Measurements from ENCODE around the gene PCDHB5. TPM values are rescaled to one million over a fixed set of nuclear protein-coding genes. Genes with fewer than 3 reads are reported as not detected.
"Not testable (repeated sequence)": the region's sequence is repeated elsewhere in the genome, so short reads cannot be mapped to it uniquely, and the experiment has no call there.

Gene PCDHB5
- 0.51 and 1.4 TPM in 2 replicates for total RNA-seq

- DNase-seq (ENCODE audit: low read depth in 2 of 2), result peak in 1 of 2 donors; percentile 33
Observed at GRCh38 chr5:141135030-141135717, at the start of gene PCDHB5. Gene PCDHB5 (plus strand): TSS chr5:141135206. CDS start chr5:141135435, 229 bp downstream.

- peak; percentile 6 to 41 for DNase-seq (ENCODE audit: low read depth in 2 of 2)
Observed at GRCh38 chr5:141094481-141095262, 40.3 kb upstream of the PCDHB5 start, which contains the start of gene PCDHB2. Gene PCDHB2 (plus strand): TSS chr5:141094615. CDS start chr5:141094791, 176 bp downstream.

GRCh38 chr5:141095263-141095641, 39.8 kb upstream of the PCDHB5 start:
- no peak for DNase-seq (ENCODE audit: low read depth in 2 of 2)

GRCh38 chr5:141096181-141096580, 38.8 kb upstream of the PCDHB5 start:
- not testable (repeated sequence) for DNase-seq (ENCODE audit: low read depth in 2 of 2)

- DNase-seq (ENCODE audit: low read depth in 2 of 2), result not testable (repeated sequence)
Observed at GRCh38 chr5:141096586-141096985, 38.4 kb upstream of the PCDHB5 start.

- peak in 1 of 2 donors; percentile 17 for DNase-seq (ENCODE audit: low read depth in 2 of 2)
Observed at GRCh38 chr5:141100243-141100805, 34.7 kb upstream of the PCDHB5 start, which contains the start of gene PCDHB3. Gene PCDHB3 (plus strand): TSS chr5:141100473. CDS start chr5:141100650, 177 bp downstream.

- DNase-seq (ENCODE audit: low read depth in 2 of 2), result no peak
Observed at GRCh38 chr5:141101059-141101458, 33.9 kb upstream of the PCDHB5 start.

- DNase-seq (ENCODE audit: low read depth in 2 of 2), result not testable (repeated sequence)
Observed at GRCh38 chr5:141102070-141102469, 32.9 kb upstream of the PCDHB5 start.

GRCh38 chr5:141102471-141102870, 32.5 kb upstream of the PCDHB5 start:
- not testable (repeated sequence) for DNase-seq (ENCODE audit: low read depth in 2 of 2)

GRCh38 chr5:141105350-141105749, 29.7 kb upstream of the PCDHB5 start:
- DNase-seq (ENCODE audit: low read depth in 2 of 2), result no peak

- no peak for DNase-seq (ENCODE audit: low read depth in 2 of 2)
Observed at GRCh38 chr5:141119250-141119649, 15.8 kb upstream of the PCDHB5 start.

- DNase-seq (ENCODE audit: low read depth in 2 of 2), result peak in 1 of 2 donors; percentile 15
Observed at GRCh38 chr5:141121563-141121962, 13.4 kb upstream of the PCDHB5 start, which contains the start of gene PCDHB4. Gene PCDHB4 (plus strand): TSS chr5:141121818. CDS start chr5:141121999, 181 bp downstream.

GRCh38 chr5:141121985-141122384, 13.0 kb upstream of the PCDHB5 start:
- DNase-seq (ENCODE audit: low read depth in 2 of 2), result no peak

GRCh38 chr5:141123396-141124135, 11.4 kb upstream of the PCDHB5 start:
- DNase-seq (ENCODE audit: low read depth in 2 of 2), result not testable (repeated sequence)

GRCh38 chr5:141127305-141127704, 7.7 kb upstream of the PCDHB5 start:
- no peak for DNase-seq (ENCODE audit: low read depth in 2 of 2)

- no peak for DNase-seq (ENCODE audit: low read depth in 2 of 2)
Observed at GRCh38 chr5:141135718-141136266, 786 bp downstream of the PCDHB5 start.

GRCh38 chr5:141137346-141137745, 2.3 kb downstream of the PCDHB5 start:
- not testable (repeated sequence) for DNase-seq (ENCODE audit: low read depth in 2 of 2)

GRCh38 chr5:141149812-141150211, 14.8 kb downstream of the PCDHB5 start, which contains the start of gene PCDHB6:
Gene PCDHB6 (plus strand): TSS chr5:141150057. CDS start chr5:141150258, 201 bp downstream.
- DNase-seq (ENCODE audit: low read depth in 2 of 2), result peak; percentile 6 to 35

- no peak for DNase-seq (ENCODE audit: low read depth in 2 of 2)
Observed at GRCh38 chr5:141150224-141150992, 15.4 kb downstream of the PCDHB5 start.

- no peak for DNase-seq (ENCODE audit: low read depth in 2 of 2)
Observed at GRCh38 chr5:141150993-141151325, 16.0 kb downstream of the PCDHB5 start.

Measured in dermis microvascular lymphatic vessel endothelial cell (primary cell).